Karpas-422 (cell line): ENCODE results near the gene AFG3L2. TPM values are rescaled to one million over a fixed set of nuclear protein-coding genes. Genes with fewer than 3 reads are reported as not detected.

Experiments used
- DNase-seq: peaks from one replicate; pipeline ENCODE4 v3.0.0-alpha.2; 2015
- H2AFZ ChIP-seq: fragments of 200-600 bp; sonication (generic); 2 replicates; pipeline ENCODE4 v1.6.1; 2014; ENCODE audit warnings: antibody characterized with exemption, low read length, mixed read lengths
- H3K27ac ChIP-seq: fragments of 200-600 bp; sonication (generic); 2 replicates; pipeline ENCODE4 v1.5.1; 2014; ENCODE audit warnings: mild to moderate bottlenecking, low read length, moderate library complexity
- H3K27me3 ChIP-seq: fragments of 200-600 bp; sonication (generic); 2 replicates; pipeline ENCODE4 v1.6.1; 2014; ENCODE audit warnings: low read length, mixed read lengths
- H3K36me3 ChIP-seq: fragments of 200-600 bp; sonication (generic); 2 replicates; pipeline ENCODE4 v1.6.1; 2014; ENCODE audit warnings: low read length, mixed read lengths; ENCODE audit not compliant: insufficient read depth
- H3K4me1 ChIP-seq: fragments of 200-600 bp; sonication (generic); 2 replicates; pipeline ENCODE4 v1.6.1; 2014; ENCODE audit warnings: mild to moderate bottlenecking, low read length, mixed read lengths
- H3K4me2 ChIP-seq: fragments of 200-600 bp; sonication (generic); 2 replicates; pipeline ENCODE4 v1.6.1; 2014; ENCODE audit warnings: low read length, low read depth, mild to moderate bottlenecking; ENCODE audit not compliant: poor library complexity, severe bottlenecking
- H3K4me3 ChIP-seq: fragments of 200-600 bp; sonication (generic); 2 replicates; pipeline ENCODE4 v1.5.1; 2014; ENCODE audit warnings: mild to moderate bottlenecking, antibody characterized with exemption, low read length, mixed read lengths
- H3K79me2 ChIP-seq: fragments of 200-600 bp; sonication (generic); 2 replicates; pipeline ENCODE4 v1.6.1; 2014; ENCODE audit warnings: mild to moderate bottlenecking, low read length, mixed read lengths
- H3K9ac ChIP-seq: fragments of 200-600 bp; sonication (generic); 2 replicates; pipeline ENCODE4 v1.6.0; 2014; ENCODE audit warnings: low read length
- H3K9me2 ChIP-seq: fragments of 200-600 bp; sonication (generic), shearing (Covaris generic); replicated peaks from 2 replicates; pipeline ENCODE4 v1.6.0; 2014; ENCODE audit warnings: mild to moderate bottlenecking, low read length, moderate library complexity; ENCODE audit not compliant: insufficient read depth
- H3K9me3 ChIP-seq: fragments of 300-700, 200-600 bp; sonication (generic); 2 replicates; pipeline ENCODE4 v1.6.1; 2014; ENCODE audit warnings: low read length, mixed read lengths
- H4K20me1 ChIP-seq: fragments of 200-600 bp; sonication (generic); 2 replicates; pipeline ENCODE4 v1.6.1; 2014; ENCODE audit warnings: mild to moderate bottlenecking, antibody characterized with exemption, low read length, low read depth; ENCODE audit not compliant: insufficient read depth
- total RNA-seq: library from RNA; depleted of rRNA; stranded (reverse); fragments of >200 nt; shearing (Covaris generic); gene quantifications from 2 replicates; pipeline ENCODE4 v1.2.3, GENCODE V29; 2014; ENCODE audit warnings: low replicate concordance

AFG3L2 gene
- total RNA-seq, 1 experiment from 2014 or later: 34.2 TPM

- no peaks in the 10 kb centered on the region for H3K9me3 ChIP-seq
- no peaks in the 10 kb centered on the region for H3K9me2 ChIP-seq
- no peaks in the 10 kb centered on the region for H3K4me1 ChIP-seq
- no peak overlapping the region for H3K4me2 ChIP-seq
- no peak overlapping the region for H3K27ac ChIP-seq
- no peaks in the 10 kb centered on the region for H4K20me1 ChIP-seq
- peaks cover 34% of the 10 kb centered on the region; the same call in 1 of the 2 replicates for H3K36me3 ChIP-seq
- DNase-seq: no peak
- H3K4me3 ChIP-seq: no peak overlapping the region
- no peaks in the 10 kb centered on the region for H3K27me3 ChIP-seq
- no peak overlapping the region for H3K9ac ChIP-seq
- H2AFZ ChIP-seq: no peak overlapping the region
- H3K79me2 ChIP-seq: no peaks in the 10 kb centered on the region
Measured at GRCh38 chr18:12342661-12343060, 34.4 kb downstream of the AFG3L2 start.

DNA sequence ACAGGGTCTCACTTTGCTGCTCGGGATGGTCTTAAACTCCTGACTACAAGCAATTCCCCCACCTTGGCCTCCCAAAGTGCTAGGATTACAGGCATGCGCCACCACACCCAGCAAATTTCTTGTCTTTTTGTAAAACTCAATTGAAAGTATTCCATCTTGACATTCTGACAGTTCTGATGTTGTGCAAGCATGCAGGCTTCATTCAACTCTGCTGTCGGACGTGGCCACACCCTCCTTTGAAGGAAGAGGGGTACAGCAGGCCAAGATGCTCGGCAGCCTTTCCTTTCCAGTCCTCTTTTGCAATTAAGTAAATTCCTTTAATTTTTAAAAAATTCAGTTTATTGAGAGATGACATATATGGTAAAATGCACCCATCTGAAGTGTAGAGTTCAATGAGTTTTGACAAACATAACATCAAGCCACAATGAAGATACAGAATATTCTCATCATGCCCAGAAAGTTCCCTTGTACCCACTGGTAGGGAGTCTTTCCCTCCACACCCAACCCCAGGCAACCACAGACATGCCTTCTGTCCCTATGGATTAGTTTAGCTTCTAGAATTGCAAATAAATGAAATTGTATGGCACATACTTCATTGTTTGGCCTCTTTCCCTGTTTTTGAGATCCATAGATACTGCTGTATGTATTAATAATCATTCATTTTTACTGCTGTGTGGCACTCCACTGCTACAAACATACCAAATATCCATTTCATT lies 35.9 kb downstream of the AFG3L2 start:
- no peak overlapping the region for H3K9ac ChIP-seq
- DNase-seq: no peak
- no peaks in the 10 kb centered on the region for H3K79me2 ChIP-seq

DNA sequence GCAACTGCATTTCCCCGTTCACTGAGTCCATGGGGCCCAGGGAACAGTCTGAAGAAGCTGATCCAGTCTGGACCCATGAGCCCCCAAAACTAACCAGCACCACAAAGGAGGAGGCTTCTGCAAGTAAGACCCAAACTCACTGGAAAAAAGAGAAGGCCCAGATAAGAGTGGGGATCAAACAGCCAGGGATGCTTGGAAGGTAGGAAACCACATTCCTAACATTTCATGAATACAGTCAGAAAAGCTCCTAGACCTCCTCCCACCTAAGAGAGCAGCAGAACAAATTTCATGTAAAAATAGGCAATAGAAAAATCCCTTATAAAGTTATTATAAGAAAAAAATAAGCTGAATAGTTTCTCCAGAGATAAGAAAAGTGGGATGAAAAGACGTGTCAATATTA lies 38.6 kb downstream of the AFG3L2 start:
- Histone ChIP-seq H3K4me3 (no peak overlapping the region), H3K9me3 (no peaks in the 10 kb centered on the region), H3K9ac (no peak overlapping the region), H3K27ac (no peak overlapping the region), H3K36me3 (peaks cover 33% of the 10 kb centered on the region; the same call in 1 of the 2 replicates), H2AFZ (no peak overlapping the region), H3K4me2 (no peak overlapping the region), H3K4me1 (no peaks in the 10 kb centered on the region), H3K79me2 (peaks cover 4% of the 10 kb centered on the region; the same call in 1 of the 2 replicates), H3K9me2 (no peaks in the 10 kb centered on the region), H3K27me3 (no peaks in the 10 kb centered on the region), H4K20me1 (no peaks in the 10 kb centered on the region)
- no peak for DNase-seq

More for the DNA sequence above, 35.9 kb downstream of the AFG3L2 start:
- H3K9me2 ChIP-seq: no peaks in the 10 kb centered on the region
- H2AFZ ChIP-seq: no peak overlapping the region
- peaks cover 35% of the 10 kb centered on the region; the same call in 1 of the 2 replicates for H3K36me3 ChIP-seq
- H4K20me1 ChIP-seq: no peaks in the 10 kb centered on the region
- no peaks in the 10 kb centered on the region for H3K9me3 ChIP-seq
- H3K27ac ChIP-seq: no peak overlapping the region
- H3K4me2 ChIP-seq: no peak overlapping the region
- no peak overlapping the region for H3K4me3 ChIP-seq
- H3K27me3 ChIP-seq: no peaks in the 10 kb centered on the region
- H3K4me1 ChIP-seq: no peaks in the 10 kb centered on the region

DNA sequence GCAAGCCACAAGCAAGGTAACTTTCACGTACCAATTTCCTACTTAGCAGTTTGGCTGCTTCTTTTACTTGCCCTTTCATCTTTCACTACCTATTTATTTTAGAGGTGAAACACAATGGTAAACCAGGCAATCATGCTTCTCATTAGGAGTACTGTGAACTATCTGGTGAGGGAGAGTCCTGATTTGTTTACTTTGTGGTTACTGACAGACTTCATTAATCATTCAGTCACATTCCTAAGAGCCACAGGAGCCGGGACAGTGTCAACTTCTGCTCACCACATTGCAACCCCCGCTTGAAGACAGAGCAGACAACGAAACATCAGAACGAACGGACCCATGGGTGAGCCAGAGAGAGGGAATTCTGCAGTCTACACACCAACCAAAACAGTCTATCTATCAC lies 40.1 kb downstream of the AFG3L2 start:
- H3K4me1 ChIP-seq: no peaks in the 10 kb centered on the region
- H3K27me3 ChIP-seq: no peaks in the 10 kb centered on the region
- peaks cover 5% of the 10 kb centered on the region; the same call in 1 of the 2 replicates for H3K79me2 ChIP-seq
- DNase-seq: no peak
- H3K36me3 ChIP-seq: peaks cover 18% of the 10 kb centered on the region; the same call in 1 of the 2 replicates
- no peak overlapping the region for H2AFZ ChIP-seq
- no peak overlapping the region for H3K27ac ChIP-seq
- no peak overlapping the region for H3K4me3 ChIP-seq
- no peaks in the 10 kb centered on the region for H3K9me2 ChIP-seq
- no peak overlapping the region for H3K4me2 ChIP-seq
- no peaks in the 10 kb centered on the region for H4K20me1 ChIP-seq
- no peaks in the 10 kb centered on the region for H3K9me3 ChIP-seq
- H3K9ac ChIP-seq: no peak overlapping the region

DNA sequence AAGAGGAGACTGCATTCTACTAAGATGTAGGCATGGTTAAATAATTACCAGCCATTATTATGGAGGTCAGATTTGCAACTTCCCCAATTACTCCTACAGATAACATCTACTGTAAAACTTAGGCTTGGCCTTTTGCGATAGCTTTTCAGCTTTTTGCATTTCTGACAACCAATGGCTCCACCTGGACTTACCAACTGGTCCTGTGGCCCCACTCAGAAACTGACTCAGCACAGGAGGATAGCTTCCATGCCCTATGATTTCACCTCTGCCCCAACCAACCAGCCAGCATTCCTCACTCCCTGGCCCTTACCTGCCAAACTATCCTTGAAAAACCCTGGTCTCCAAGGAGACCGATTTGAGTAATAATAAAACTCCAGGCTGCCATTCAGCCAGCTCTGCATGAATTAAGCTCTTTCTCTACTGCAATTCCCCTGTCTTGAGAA lies 40.8 kb downstream of the AFG3L2 start:
- H3K4me2 ChIP-seq: no peak overlapping the region
- no peaks in the 10 kb centered on the region for H3K27me3 ChIP-seq
- no peaks in the 10 kb centered on the region for H3K9me2 ChIP-seq
- H3K4me1 ChIP-seq: no peaks in the 10 kb centered on the region
- H3K4me3 ChIP-seq: no peak overlapping the region
- H3K79me2 ChIP-seq: peaks cover 5% of the 10 kb centered on the region; the same call in 1 of the 2 replicates
- no peaks in the 10 kb centered on the region for H3K9me3 ChIP-seq
- no peak overlapping the region for H3K27ac ChIP-seq
- no peaks in the 10 kb centered on the region for H4K20me1 ChIP-seq
- H3K9ac ChIP-seq: no peak overlapping the region
- no peak for DNase-seq
- peaks cover 15% of the 10 kb centered on the region; the same call in 1 of the 2 replicates for H3K36me3 ChIP-seq
- H2AFZ ChIP-seq: no peak overlapping the region

DNA sequence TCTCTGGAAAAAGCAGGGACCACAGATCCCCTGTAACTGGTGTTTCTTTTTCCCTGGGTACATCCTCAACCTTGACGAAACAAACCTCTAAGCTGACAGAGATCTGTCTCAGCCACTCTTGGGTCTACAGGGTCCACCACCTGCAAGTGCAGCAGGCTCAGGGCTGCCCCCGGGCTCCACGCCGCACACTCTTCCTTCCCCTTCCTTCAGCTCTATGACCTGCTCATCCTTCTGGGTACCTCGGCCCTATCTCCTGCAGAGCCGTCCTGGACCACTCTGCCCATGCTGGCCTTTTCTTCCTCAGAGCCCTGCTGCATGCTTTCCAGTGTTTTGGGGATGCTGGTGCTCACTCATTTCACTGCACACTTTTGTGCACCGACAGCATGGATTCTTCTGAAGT lies 41.5 kb downstream of the AFG3L2 start:
- Histone ChIP-seq H3K9me2 (no peaks in the 10 kb centered on the region), H3K27ac (no peak overlapping the region), H3K27me3 (no peaks in the 10 kb centered on the region), H3K4me2 (no peak overlapping the region), H4K20me1 (no peaks in the 10 kb centered on the region), H3K36me3 (peaks cover 15% of the 10 kb centered on the region; the same call in 1 of the 2 replicates), H3K9ac (no peak overlapping the region), H3K4me1 (no peaks in the 10 kb centered on the region), H3K79me2 (peaks cover 9% of the 10 kb centered on the region; the same call in 1 of the 2 replicates), H3K4me3 (no peak overlapping the region), H2AFZ (no peak overlapping the region), H3K9me3 (no peaks in the 10 kb centered on the region)
- no peak for DNase-seq

DNA sequence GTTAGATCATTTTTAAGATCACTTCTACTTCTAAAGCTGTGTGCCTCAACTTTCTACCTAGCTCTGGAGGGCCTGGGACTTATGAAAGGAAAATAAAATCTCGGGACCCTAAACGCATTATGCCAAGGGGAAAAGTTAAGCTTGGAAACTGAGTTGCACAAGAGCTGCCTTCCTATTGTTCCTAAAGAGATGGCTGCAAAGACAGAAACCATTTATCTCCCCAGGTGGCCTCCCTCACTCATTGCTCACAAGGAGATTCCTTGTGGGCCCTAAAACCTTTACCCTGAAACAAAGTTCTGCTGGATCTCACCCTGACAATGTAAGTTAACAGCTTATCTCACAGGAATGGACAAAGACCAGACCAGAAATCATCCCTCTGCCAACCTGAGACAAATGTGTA lies 42.2 kb downstream of the AFG3L2 start:
- Histone ChIP-seq H3K79me2 (peaks cover 9% of the 10 kb centered on the region; the same call in 1 of the 2 replicates), H3K4me1 (no peaks in the 10 kb centered on the region), H3K4me3 (no peak overlapping the region), H3K36me3 (peaks cover 15% of the 10 kb centered on the region; the same call in 1 of the 2 replicates), H3K9me2 (no peaks in the 10 kb centered on the region), H3K27ac (no peak overlapping the region), H3K4me2 (no peak overlapping the region), H3K9ac (no peak overlapping the region), H3K9me3 (no peaks in the 10 kb centered on the region), H3K27me3 (no peaks in the 10 kb centered on the region), H4K20me1 (no peaks in the 10 kb centered on the region), H2AFZ (no peak overlapping the region)
- no peak for DNase-seq

- H3K4me2 ChIP-seq: no peak overlapping the region
- no peaks in the 10 kb centered on the region for H3K9me3 ChIP-seq
- no peak overlapping the region for H3K27ac ChIP-seq
- H3K4me1 ChIP-seq: peaks cover under 1% of the 10 kb centered on the region; the same call in 1 of the 2 replicates
- H3K79me2 ChIP-seq: peaks cover 9% of the 10 kb centered on the region; the same call in 1 of the 2 replicates
- no peaks in the 10 kb centered on the region for H3K27me3 ChIP-seq
- H3K4me3 ChIP-seq: no peak overlapping the region
- peaks cover 16% of the 10 kb centered on the region; the same call in 1 of the 2 replicates for H3K36me3 ChIP-seq
- no peak for DNase-seq
- H3K9ac ChIP-seq: no peak overlapping the region
- H2AFZ ChIP-seq: no peak overlapping the region
- H3K9me2 ChIP-seq: no peaks in the 10 kb centered on the region
- H4K20me1 ChIP-seq: no peaks in the 10 kb centered on the region
Measured at GRCh38 chr18:12334366-12334808, 42.6 kb downstream of the AFG3L2 start.
